Measurements from ENCODE around the gene ZNF483. TPM values are rescaled to one million over a fixed set of nuclear protein-coding genes. Genes with fewer than 3 reads are reported as not detected.

Gene ZNF483
- polyA plus RNA-seq, 1 of the 3 experiments (the other 2 are of a cell fraction): 0.53 TPM

DNA sequence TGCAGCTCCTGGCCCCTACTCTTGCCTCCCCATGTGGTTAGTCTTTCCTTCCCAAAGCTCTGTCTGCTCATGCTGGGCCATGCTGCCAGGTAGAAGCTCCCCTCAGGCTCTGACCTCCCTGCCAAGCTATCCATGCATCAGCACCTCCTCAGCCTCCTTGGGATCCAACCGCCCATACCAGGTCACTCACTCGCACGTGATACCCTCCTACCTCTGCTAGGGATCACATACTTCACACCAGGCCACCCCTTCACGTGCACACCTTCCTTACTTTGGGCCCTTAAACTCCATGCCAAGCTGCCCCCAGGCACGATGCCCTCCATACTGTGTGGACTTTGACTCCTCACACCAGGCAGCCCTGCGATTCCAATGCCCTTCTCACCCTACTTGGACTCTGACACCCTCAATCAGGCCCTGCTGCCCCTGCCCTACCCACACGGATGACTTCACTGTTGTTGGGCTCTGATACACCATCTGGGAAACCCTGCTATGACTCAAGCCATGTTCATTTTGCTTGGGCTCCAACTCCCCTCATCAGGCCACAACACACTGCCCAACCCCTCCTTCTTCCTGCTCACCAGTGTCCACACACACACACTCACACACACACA is 34.1 kb downstream of the ZNF483 start:
- H3K79me2 ChIP-seq (ENCODE audit: insufficient read depth): no peaks in the 10 kb centered on the region
- no peak overlapping the region for H3K4me3 ChIP-seq (ENCODE audit: low read depth in 2 of 2, low read length in 1 of 2)
- ChIA-PET POLR2A (no interaction called here), CTCF (no interaction called here)
- H3K9me3 ChIP-seq: no peaks in the 10 kb centered on the region
- no peaks in the 10 kb centered on the region for H3K27me3 ChIP-seq (ENCODE audit: insufficient read depth)
- no peak overlapping the region for H2AFZ ChIP-seq (ENCODE audit: low read depth)
- H3F3A ChIP-seq (replicated peaks; ENCODE audit: insufficient read depth): peaks cover 3% of the 10 kb centered on the region
- no peaks in the 10 kb centered on the region for H3K4me1 ChIP-seq (ENCODE audit: control insufficient read depth in 1 of 2, insufficient read depth in 2 of 2, low read depth in 1 of 2, low read length in 1 of 2)
- H3K36me3 ChIP-seq (replicated peaks in 1 of 2; ENCODE audit: control insufficient read depth in 1 of 2, insufficient read depth in 2 of 2, low read length in 1 of 2): peaks cover 0 to 14% of the 10 kb centered on the region in 2 experiments
- H4K20me1 ChIP-seq (ENCODE audit: insufficient read depth): no peaks in the 10 kb centered on the region
- 77% methylated on average over 7 of the region's 7 CpGs for WGBS (ENCODE audit: low lambda C conversion rate)
- H3K27ac ChIP-seq (ENCODE audit: low read depth in 2 of 2, low read length in 1 of 2): no peak overlapping the region
- H3K9ac ChIP-seq: no peak overlapping the region
- no peak for DNase-seq
- no peak for TF ChIP-seq TEAD4 (IDR thresholded peaks at IDR 0.05; ENCODE audit: borderline replicate concordance, insufficient read depth)
- TF ChIP-seq RCOR1 (IDR thresholded peaks at IDR 0.05; ENCODE audit: low read length): no peak
- TF ChIP-seq EP300 (IDR thresholded peaks at IDR 0.05; ENCODE audit: borderline replicate concordance in 1 of 2, low read depth in 1 of 2, low read length in 1 of 2): no peak
- TF ChIP-seq NRF1 (IDR thresholded peaks at IDR 0.05; ENCODE audit: low read depth, low read length): no peak
- TF ChIP-seq CHD2 (IDR thresholded peaks at IDR 0.05; ENCODE audit: low read length, partially characterized antibody): no peak
- TF ChIP-seq, protein P1, sequence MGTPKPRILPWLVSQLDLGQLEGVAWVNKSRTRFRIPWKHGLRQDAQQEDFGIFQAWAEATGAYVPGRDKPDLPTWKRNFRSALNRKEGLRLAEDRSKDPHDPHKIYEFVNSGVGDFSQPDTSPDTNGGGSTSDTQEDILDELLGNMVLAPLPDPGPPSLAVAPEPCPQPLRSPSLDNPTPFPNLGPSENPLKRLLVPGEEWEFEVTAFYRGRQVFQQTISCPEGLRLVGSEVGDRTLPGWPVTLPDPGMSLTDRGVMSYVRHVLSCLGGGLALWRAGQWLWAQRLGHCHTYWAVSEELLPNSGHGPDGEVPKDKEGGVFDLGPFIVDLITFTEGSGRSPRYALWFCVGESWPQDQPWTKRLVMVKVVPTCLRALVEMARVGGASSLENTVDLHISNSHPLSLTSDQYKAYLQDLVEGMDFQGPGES (IDR thresholded peaks at IDR 0.05; ENCODE audit: low read depth, low read length): no peak
- TF ChIP-seq SIN3A (IDR thresholded peaks at IDR 0.05; ENCODE audit: borderline replicate concordance, low read depth, low read length): no peak
- no peak for TF ChIP-seq POLR2AphosphoS5 (IDR thresholded peaks at IDR 0.05; ENCODE audit: low read depth, low read length)
- TF ChIP-seq NFIC (IDR thresholded peaks at IDR 0.05; ENCODE audit: borderline replicate concordance): no peak
- TF ChIP-seq RFX5 (IDR thresholded peaks at IDR 0.05; ENCODE audit: low read length): no peak
- TF ChIP-seq TCF12 (IDR thresholded peaks at IDR 0.05): no peak
- TF ChIP-seq, protein P2, sequence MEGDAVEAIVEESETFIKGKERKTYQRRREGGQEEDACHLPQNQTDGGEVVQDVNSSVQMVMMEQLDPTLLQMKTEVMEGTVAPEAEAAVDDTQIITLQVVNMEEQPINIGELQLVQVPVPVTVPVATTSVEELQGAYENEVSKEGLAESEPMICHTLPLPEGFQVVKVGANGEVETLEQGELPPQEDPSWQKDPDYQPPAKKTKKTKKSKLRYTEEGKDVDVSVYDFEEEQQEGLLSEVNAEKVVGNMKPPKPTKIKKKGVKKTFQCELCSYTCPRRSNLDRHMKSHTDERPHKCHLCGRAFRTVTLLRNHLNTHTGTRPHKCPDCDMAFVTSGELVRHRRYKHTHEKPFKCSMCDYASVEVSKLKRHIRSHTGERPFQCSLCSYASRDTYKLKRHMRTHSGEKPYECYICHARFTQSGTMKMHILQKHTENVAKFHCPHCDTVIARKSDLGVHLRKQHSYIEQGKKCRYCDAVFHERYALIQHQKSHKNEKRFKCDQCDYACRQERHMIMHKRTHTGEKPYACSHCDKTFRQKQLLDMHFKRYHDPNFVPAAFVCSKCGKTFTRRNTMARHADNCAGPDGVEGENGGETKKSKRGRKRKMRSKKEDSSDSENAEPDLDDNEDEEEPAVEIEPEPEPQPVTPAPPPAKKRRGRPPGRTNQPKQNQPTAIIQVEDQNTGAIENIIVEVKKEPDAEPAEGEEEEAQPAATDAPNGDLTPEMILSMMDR (IDR thresholded peaks at IDR 0.05): no peak
- no peak for TF ChIP-seq FOSL2 (IDR thresholded peaks at IDR 0.05; ENCODE audit: borderline replicate concordance, low read depth)
- H3K9me2 ChIP-seq: no peaks in the 10 kb centered on the region
- no peak overlapping the region for H3K4me2 ChIP-seq

DNA sequence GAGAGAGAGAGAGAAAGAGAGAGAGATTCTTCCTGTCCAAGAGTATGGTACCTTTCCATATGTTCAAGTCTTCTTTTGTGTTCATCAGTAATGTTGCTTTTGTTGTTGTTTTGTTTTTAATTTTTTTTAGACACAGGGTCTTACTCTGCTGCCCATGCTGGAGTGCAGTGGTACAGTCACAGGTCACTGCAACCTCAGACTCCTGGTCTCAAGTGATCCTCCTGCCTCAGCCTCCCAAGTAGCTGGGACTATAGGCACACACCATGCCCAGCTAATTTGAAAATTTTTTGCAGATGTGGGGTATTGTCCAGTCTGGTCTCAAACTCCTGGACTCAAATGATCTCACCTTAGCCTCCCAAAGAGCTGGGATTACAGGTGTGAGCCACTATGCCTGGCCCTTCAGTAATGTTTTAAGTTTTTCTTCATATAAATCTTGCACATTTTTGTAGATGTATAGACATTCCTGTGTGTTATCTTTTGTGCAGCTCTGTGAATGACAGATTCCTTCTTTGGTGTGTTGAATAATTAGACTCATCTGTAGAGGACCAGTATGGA is 36.3 kb downstream of the ZNF483 start:
- DNase-seq: no peak
- H3K27ac ChIP-seq (ENCODE audit: low read depth in 2 of 2, low read length in 1 of 2): no peak overlapping the region
- peaks cover 3% of the 10 kb centered on the region for H3F3A ChIP-seq (replicated peaks; ENCODE audit: insufficient read depth)
- ChIA-PET POLR2A (no interaction called here), CTCF (no interaction called here)
- TF ChIP-seq TAF1 (IDR thresholded peaks at IDR 0.05; ENCODE audit: borderline replicate concordance, low read depth, low read length) (no peak), FOSL2 (IDR thresholded peaks at IDR 0.05; ENCODE audit: borderline replicate concordance, low read depth) (no peak), RCOR1 (IDR thresholded peaks at IDR 0.05; ENCODE audit: low read length) (no peak), FOXM1 (IDR thresholded peaks at IDR 0.05; ENCODE audit: low read depth) (no peak), RAD21 (IDR thresholded peaks at IDR 0.05; ENCODE audit: low read length) (no peak)
- TF ChIP-seq, protein P3, sequence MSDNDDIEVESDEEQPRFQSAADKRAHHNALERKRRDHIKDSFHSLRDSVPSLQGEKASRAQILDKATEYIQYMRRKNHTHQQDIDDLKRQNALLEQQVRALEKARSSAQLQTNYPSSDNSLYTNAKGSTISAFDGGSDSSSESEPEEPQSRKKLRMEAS (IDR thresholded peaks at IDR 0.05; ENCODE audit: low read depth): no peak
- TF ChIP-seq, protein P2 (IDR thresholded peaks at IDR 0.05): no peak
- peaks cover 0 to 25% of the 10 kb centered on the region in 2 experiments for H3K36me3 ChIP-seq (replicated peaks in 1 of 2; ENCODE audit: control insufficient read depth in 1 of 2, insufficient read depth in 2 of 2, low read length in 1 of 2)
- no peaks in the 10 kb centered on the region for H3K79me2 ChIP-seq (ENCODE audit: insufficient read depth)
- no peaks in the 10 kb centered on the region for H3K27me3 ChIP-seq (ENCODE audit: insufficient read depth)
- H3K4me2 ChIP-seq: no peak overlapping the region
- H4K20me1 ChIP-seq (ENCODE audit: insufficient read depth): no peaks in the 10 kb centered on the region
- H3K9me2 ChIP-seq: no peaks in the 10 kb centered on the region
- no peak overlapping the region for H3K4me3 ChIP-seq (ENCODE audit: low read depth in 2 of 2, low read length in 1 of 2)
- no peak overlapping the region for H3K9ac ChIP-seq
- H3K4me1 ChIP-seq (ENCODE audit: control insufficient read depth in 1 of 2, insufficient read depth in 2 of 2, low read depth in 1 of 2, low read length in 1 of 2): no peaks in the 10 kb centered on the region
- no peaks in the 10 kb centered on the region for H3K9me3 ChIP-seq
- H2AFZ ChIP-seq (ENCODE audit: low read depth): no peak overlapping the region
